K562 (cell line): Measurements from ENCODE around the gene PYM1. TPM values are rescaled to one million over a fixed set of nuclear protein-coding genes. Genes with fewer than 3 reads are reported as not detected.

Experiments
- HDAC1 ChIP-seq, 2 experiments: fragments of 450-650 bp; IDR thresholded peaks; 2 replicates each; pipeline ENCODE4 v1.6.1; 2016 to 2017; ENCODE audit warnings: inconsistent platforms in 1 of 2, mild to moderate bottlenecking in 1 of 2, moderate library complexity in 1 of 2
- IFI16 ChIP-seq: fragments of 250-450 bp; sonication (Bioruptor Pico); IDR thresholded peaks from 2 replicates; pipeline ENCODE4 v2.1.2; 2022; ENCODE audit warnings: mild to moderate bottlenecking, inconsistent platforms
- KHSRP ChIP-seq: fragments of 450-650 bp; IDR thresholded peaks from 2 replicates; pipeline ENCODE4 v1.6.1; 2017
- NFIX ChIP-seq: fragments of 250-450 bp; sonication (Bioruptor Pico); IDR thresholded peaks from 2 replicates; pipeline ENCODE4 v1.4.0; 2020; ENCODE audit warnings: low read depth, mild to moderate bottlenecking, moderate library complexity
- NFXL1 ChIP-seq: fragments of 450-650 bp; formaldehyde crosslinking; IDR thresholded peaks from 2 replicates; pipeline ENCODE4 v1.4.0; 2021; ENCODE audit warnings: mild to moderate bottlenecking
- PHF21A ChIP-seq: fragments of 450-650 bp; IDR thresholded peaks from 2 replicates; pipeline ENCODE4 v1.6.1; 2017; ENCODE audit warnings: low read depth, borderline replicate concordance
- POLR2AphosphoS2 ChIP-seq: IDR thresholded peaks from 2 replicates; pipeline ENCODE4 v1.6.1; 2012; ENCODE audit warnings: low read length, improper control_type of control experiment
- RBBP5 ChIP-seq: fragments of 200-600 bp; sonication (generic); IDR thresholded peaks from 2 replicates; pipeline ENCODE4 v1.6.1; 2012; ENCODE audit warnings: borderline replicate concordance, mild to moderate bottlenecking, low read length, control low read depth, inconsistent platforms; ENCODE audit not compliant: insufficient read depth, poor library complexity, severe bottlenecking
- RBM34 ChIP-seq: fragments of 200-400 bp; formaldehyde crosslinking; IDR thresholded peaks from 2 replicates; pipeline ENCODE4 v1.6.1; 2018; ENCODE audit warnings: low read length, borderline replicate concordance; ENCODE audit not compliant: insufficient read depth
- SNRNP70 ChIP-seq: fragments of 200-400 bp; formaldehyde crosslinking; optimal IDR thresholded peaks from 2 replicates; pipeline ENCODE3; 2017; ENCODE audit warnings: low read depth, low read length
- SPI1 ChIP-seq: IDR thresholded peaks from 2 replicates; pipeline ENCODE4 v1.6.1; 2011; ENCODE audit warnings: low read depth, low read length, control low read depth, borderline replicate concordance
- YBX1 ChIP-seq: fragments of 450-650 bp; IDR thresholded peaks from 2 replicates; pipeline ENCODE4 v1.7.1; 2016; ENCODE audit warnings: mild to moderate bottlenecking
- ZNF174 ChIP-seq: fragments of 250-450 bp; sonication (Bioruptor Pico); IDR thresholded peaks from 2 replicates; pipeline ENCODE4 v1.4.0; 2020; ENCODE audit warnings: mild to moderate bottlenecking
- ZNF644 ChIP-seq: fragments of 200-800 bp; sonication (Bioruptor generic); IDR thresholded peaks from 2 replicates; pipeline ENCODE4 v1.6.1; 2016; ENCODE audit warnings: low read depth, missing genetic modification characterization, missing compliant biosample characterization
- polyA plus RNA-seq, 8 experiments: library from polyadenylated mRNA; depleted of rRNA in 4 of 8; stranded (reverse) in 5 of 8; unstranded in 3 of 8; fragments of >200 nt; fragmentation: Nextera tagmentation in 2 of 8; fragmentation: Illumina TruSeq in 1 of 8; extraction: Ambion mirVana in 2 of 8; extraction: Trizol in 1 of 8; gene quantifications; 2 replicates each; pipeline versions ENCODE4 v1.2.1 to v1.2.3, GENCODE V29; 2011 to 2014; ENCODE audit warnings: inconsistent platforms in 1 of 8, missing spikeins in 1 of 8
- total RNA-seq, 7 experiments: library from RNA; depleted of rRNA in 6 of 7; stranded (reverse); fragments of >200 nt in 6 of 7; fragmentation: Illumina TruSeq in 2 of 7; extraction: Trizol in 2 of 7; gene quantifications; 2 replicates each; pipeline versions ENCODE4 v1.2.1 to v1.2.3, GENCODE V29; 2011 to 2021; ENCODE audit warnings: low replicate concordance in 1 of 7
- TF ChIP-seq, protein P1 (sequence below), 3 experiments: IDR thresholded peaks in 2 of 3; conservative IDR thresholded peaks in 1 of 3; 2 replicates each; pipeline ENCODE4 v1.5.1; 2011 to 2012; ENCODE audit warnings: low read length in 3 of 3, mild to moderate bottlenecking in 3 of 3, control low read depth in 2 of 3, improper control_type of control experiment in 1 of 3, inconsistent platforms in 1 of 3, low read depth in 1 of 3, mixed read lengths in 1 of 3, moderate library complexity in 1 of 3; ENCODE audit not compliant: insufficient read depth in 2 of 3
- TF ChIP-seq, protein P2 (sequence below): fragments of 250-450 bp; sonication (Bioruptor Pico); IDR thresholded peaks from 2 replicates; pipeline ENCODE4 v1.4.0; 2020; ENCODE audit warnings: mild to moderate bottlenecking
- TF ChIP-seq, protein P3 (sequence below): fragments of 250-450 bp; sonication (Bioruptor Pico); IDR thresholded peaks from 2 replicates; pipeline ENCODE4 v1.8.0; 2022; ENCODE audit warnings: inconsistent platforms
- TF ChIP-seq, protein P4 (sequence below), 2 experiments: fragments of 150-350 bp in 1 of 2; IDR thresholded peaks; 2 replicates each; pipeline ENCODE4 v1.6.1; 2012 to 2016; ENCODE audit warnings: low read depth in 2 of 2, low read length in 2 of 2, mild to moderate bottlenecking in 1 of 2, moderate library complexity in 1 of 2

PYM1 gene
- total and polyA plus RNA-seq, 9 of the 15 experiments (the other 6 are each of a cell fraction or from before 2014, with no cell fraction given) = 29.0 to 51.3 (median 34.1) TPM

DNA sequence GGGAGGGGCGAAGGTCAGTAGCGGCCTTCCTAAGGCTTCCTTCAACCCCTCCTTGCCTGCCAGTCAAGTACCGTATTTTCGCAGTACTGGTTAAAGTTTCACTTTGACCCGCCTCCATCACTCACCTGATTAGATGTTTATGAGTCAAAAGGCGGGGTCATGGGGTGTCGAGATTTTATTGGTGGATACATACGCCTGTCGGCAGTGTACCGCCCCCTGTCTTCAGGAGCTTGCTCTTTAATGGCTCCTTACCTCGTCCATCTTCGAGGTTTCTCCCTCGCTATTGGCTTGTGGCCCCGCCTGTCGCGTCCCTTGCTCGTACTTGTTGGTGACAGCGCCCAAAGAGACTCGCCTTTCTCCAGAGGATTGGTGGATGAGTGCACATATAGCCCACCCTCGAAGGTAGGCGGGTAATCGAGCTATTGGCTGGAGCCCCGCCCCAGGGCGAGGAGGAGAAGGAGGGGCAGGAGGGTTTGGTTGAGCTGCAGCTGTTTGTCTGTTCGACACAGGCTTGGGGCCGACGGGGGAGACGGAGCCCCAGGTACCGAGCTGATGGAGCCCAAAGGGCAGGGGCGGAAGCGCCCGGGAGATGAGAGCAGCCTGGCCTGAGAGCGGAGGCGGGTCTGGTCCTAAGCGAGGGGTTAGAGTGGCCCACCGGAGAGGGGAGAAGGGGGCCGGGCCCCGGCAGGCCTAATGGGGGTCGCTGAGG lies 46.1 kb upstream of the PYM1 start, which contains the start of gene RAB5B (continued):
- TF ChIP-seq, protein P1, sequence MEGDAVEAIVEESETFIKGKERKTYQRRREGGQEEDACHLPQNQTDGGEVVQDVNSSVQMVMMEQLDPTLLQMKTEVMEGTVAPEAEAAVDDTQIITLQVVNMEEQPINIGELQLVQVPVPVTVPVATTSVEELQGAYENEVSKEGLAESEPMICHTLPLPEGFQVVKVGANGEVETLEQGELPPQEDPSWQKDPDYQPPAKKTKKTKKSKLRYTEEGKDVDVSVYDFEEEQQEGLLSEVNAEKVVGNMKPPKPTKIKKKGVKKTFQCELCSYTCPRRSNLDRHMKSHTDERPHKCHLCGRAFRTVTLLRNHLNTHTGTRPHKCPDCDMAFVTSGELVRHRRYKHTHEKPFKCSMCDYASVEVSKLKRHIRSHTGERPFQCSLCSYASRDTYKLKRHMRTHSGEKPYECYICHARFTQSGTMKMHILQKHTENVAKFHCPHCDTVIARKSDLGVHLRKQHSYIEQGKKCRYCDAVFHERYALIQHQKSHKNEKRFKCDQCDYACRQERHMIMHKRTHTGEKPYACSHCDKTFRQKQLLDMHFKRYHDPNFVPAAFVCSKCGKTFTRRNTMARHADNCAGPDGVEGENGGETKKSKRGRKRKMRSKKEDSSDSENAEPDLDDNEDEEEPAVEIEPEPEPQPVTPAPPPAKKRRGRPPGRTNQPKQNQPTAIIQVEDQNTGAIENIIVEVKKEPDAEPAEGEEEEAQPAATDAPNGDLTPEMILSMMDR (IDR thresholded peaks at IDR 0.05 in 2 of 3, conservative IDR thresholded peaks at IDR 0.05 in 1 of 3; ENCODE audit: insufficient read depth in 2 of 3, low read depth in 1 of 3, low read length in 3 of 3) = peak in 1 of 3 experiments; percentile 5; a peak in 1 of 6 replicates
- TF ChIP-seq PHF21A (no peak), SNRNP70 (no peak), KHSRP (no peak; the same call in 1 of the 2 replicates), POLR2AphosphoS2 (peak; percentile 93), SPI1 (no peak), YBX1 (no peak), HDAC1 (IDR thresholded peaks at IDR 0.05) (peak in 1 of 2 experiments; percentile 93; a peak in 2 of 4 replicates), ZNF174 (CRISPR knock-in tag) (no peak), RBBP5 (peak; percentile 81), NFIX (CRISPR knock-in tag) (no peak), IFI16 (CRISPR knock-in tag) (no peak), RBM34 (no peak), ZNF644 (tag) (no peak), NFXL1 (no peak)
- TF ChIP-seq, protein P2, sequence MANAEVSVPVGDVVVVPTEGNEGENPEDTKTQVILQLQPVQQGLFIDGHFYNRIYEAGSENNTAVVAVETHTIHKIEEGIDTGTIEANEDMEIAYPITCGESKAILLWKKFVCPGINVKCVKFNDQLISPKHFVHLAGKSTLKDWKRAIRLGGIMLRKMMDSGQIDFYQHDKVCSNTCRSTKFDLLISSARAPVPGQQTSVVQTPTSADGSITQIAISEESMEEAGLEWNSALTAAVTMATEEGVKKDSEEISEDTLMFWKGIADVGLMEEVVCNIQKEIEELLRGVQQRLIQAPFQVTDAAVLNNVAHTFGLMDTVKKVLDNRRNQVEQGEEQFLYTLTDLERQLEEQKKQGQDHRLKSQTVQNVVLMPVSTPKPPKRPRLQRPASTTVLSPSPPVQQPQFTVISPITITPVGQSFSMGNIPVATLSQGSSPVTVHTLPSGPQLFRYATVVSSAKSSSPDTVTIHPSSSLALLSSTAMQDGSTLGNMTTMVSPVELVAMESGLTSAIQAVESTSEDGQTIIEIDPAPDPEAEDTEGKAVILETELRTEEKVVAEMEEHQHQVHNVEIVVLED = no peak
- TF ChIP-seq, protein P3, sequence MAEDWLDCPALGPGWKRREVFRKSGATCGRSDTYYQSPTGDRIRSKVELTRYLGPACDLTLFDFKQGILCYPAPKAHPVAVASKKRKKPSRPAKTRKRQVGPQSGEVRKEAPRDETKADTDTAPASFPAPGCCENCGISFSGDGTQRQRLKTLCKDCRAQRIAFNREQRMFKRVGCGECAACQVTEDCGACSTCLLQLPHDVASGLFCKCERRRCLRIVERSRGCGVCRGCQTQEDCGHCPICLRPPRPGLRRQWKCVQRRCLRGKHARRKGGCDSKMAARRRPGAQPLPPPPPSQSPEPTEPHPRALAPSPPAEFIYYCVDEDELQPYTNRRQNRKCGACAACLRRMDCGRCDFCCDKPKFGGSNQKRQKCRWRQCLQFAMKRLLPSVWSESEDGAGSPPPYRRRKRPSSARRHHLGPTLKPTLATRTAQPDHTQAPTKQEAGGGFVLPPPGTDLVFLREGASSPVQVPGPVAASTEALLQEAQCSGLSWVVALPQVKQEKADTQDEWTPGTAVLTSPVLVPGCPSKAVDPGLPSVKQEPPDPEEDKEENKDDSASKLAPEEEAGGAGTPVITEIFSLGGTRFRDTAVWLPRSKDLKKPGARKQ (CRISPR knock-in tag) = no peak
- TF ChIP-seq, protein P4, sequence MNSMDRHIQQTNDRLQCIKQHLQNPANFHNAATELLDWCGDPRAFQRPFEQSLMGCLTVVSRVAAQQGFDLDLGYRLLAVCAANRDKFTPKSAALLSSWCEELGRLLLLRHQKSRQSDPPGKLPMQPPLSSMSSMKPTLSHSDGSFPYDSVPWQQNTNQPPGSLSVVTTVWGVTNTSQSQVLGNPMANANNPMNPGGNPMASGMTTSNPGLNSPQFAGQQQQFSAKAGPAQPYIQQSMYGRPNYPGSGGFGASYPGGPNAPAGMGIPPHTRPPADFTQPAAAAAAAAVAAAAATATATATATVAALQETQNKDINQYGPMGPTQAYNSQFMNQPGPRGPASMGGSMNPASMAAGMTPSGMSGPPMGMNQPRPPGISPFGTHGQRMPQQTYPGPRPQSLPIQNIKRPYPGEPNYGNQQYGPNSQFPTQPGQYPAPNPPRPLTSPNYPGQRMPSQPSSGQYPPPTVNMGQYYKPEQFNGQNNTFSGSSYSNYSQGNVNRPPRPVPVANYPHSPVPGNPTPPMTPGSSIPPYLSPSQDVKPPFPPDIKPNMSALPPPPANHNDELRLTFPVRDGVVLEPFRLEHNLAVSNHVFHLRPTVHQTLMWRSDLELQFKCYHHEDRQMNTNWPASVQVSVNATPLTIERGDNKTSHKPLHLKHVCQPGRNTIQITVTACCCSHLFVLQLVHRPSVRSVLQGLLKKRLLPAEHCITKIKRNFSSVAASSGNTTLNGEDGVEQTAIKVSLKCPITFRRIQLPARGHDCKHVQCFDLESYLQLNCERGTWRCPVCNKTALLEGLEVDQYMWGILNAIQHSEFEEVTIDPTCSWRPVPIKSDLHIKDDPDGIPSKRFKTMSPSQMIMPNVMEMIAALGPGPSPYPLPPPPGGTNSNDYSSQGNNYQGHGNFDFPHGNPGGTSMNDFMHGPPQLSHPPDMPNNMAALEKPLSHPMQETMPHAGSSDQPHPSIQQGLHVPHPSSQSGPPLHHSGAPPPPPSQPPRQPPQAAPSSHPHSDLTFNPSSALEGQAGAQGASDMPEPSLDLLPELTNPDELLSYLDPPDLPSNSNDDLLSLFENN (IDR thresholded peaks at IDR 0.05; ENCODE audit: low read depth in 2 of 2, low read length in 2 of 2) = no peak; a peak in 1 of 4 replicates
